ENCODE data around the gene CIB4.

CIB4 gene

DNA sequence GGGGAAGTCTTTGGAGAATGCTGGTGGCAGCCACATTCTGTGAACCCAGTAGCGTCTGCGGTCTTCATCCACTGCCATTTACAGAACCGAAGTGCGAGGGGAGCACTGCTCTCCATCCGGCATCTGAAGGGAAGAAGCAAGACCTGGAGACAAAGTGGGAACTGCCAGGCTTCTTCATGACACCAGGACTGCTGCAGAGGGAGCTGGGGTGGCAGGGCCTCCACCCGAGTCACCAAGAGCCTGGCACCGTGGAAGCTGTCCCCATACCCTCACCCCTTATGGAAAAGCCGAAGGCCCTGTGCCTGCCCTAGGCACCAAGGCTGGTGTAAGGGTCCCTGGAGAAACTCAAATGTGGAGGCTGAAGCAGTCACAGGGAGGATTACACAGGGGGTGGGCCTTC is 79.8 kb downstream of the CIB4 start:
- no peaks in the 10 kb centered on the region for H3K27me3 ChIP-seq (ENCODE audit: control insufficient read depth, insufficient read depth, low read length)
- H3K4me1 ChIP-seq: no peaks in the 10 kb centered on the region
- H3K4me2 ChIP-seq (ENCODE audit: low read length): no peak overlapping the region
- TF ChIP-seq, protein P1, sequence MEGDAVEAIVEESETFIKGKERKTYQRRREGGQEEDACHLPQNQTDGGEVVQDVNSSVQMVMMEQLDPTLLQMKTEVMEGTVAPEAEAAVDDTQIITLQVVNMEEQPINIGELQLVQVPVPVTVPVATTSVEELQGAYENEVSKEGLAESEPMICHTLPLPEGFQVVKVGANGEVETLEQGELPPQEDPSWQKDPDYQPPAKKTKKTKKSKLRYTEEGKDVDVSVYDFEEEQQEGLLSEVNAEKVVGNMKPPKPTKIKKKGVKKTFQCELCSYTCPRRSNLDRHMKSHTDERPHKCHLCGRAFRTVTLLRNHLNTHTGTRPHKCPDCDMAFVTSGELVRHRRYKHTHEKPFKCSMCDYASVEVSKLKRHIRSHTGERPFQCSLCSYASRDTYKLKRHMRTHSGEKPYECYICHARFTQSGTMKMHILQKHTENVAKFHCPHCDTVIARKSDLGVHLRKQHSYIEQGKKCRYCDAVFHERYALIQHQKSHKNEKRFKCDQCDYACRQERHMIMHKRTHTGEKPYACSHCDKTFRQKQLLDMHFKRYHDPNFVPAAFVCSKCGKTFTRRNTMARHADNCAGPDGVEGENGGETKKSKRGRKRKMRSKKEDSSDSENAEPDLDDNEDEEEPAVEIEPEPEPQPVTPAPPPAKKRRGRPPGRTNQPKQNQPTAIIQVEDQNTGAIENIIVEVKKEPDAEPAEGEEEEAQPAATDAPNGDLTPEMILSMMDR (IDR thresholded peaks at IDR 0.05): no peak
- H3K27ac ChIP-seq: no peak overlapping the region
- no peak overlapping the region for H3K9ac ChIP-seq
- H3K79me2 ChIP-seq: no peaks in the 10 kb centered on the region
- no peaks in the 10 kb centered on the region for H3K9me3 ChIP-seq (ENCODE audit: control insufficient read depth, low read length)
- no peaks in the 10 kb centered on the region for H3K36me3 ChIP-seq (ENCODE audit: control insufficient read depth, insufficient read depth, low read length)
- no peak overlapping the region for H2AFZ ChIP-seq
- H3K4me3 ChIP-seq (ENCODE audit: low read depth, low read length): no peak overlapping the region

DNA sequence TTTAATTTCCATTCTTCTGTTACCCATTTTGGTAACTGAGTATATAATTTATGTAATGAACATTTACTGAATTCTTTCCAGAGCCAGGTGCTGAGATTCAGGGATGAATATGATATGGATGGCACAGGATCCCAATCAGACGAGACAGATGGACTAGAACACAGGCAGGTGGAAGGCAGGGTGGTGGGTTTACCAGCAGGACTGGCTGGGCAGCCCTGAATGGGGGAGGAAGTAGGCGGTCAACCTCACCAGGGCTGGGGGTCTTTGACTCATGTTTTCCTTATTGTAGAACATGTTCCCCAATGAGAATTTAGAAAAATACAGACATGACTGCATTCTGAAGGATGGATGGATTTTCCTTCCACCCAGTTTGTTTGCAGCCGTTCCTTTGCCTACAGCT is 80.3 kb downstream of the CIB4 start:
- H3K9ac ChIP-seq: no peak overlapping the region
- no peaks in the 10 kb centered on the region for H3K27me3 ChIP-seq (ENCODE audit: control insufficient read depth, insufficient read depth, low read length)
- TF ChIP-seq, protein P1 (IDR thresholded peaks at IDR 0.05): no peak
- no peaks in the 10 kb centered on the region for H3K9me3 ChIP-seq (ENCODE audit: control insufficient read depth, low read length)
- no peaks in the 10 kb centered on the region for H3K4me1 ChIP-seq
- H3K4me3 ChIP-seq (ENCODE audit: low read depth, low read length): no peak overlapping the region
- H3K79me2 ChIP-seq: no peaks in the 10 kb centered on the region
- no peak overlapping the region for H3K4me2 ChIP-seq (ENCODE audit: low read length)
- no peak overlapping the region for H3K27ac ChIP-seq
- no peak overlapping the region for H2AFZ ChIP-seq
- H3K36me3 ChIP-seq (ENCODE audit: control insufficient read depth, insufficient read depth, low read length): no peaks in the 10 kb centered on the region

DNA sequence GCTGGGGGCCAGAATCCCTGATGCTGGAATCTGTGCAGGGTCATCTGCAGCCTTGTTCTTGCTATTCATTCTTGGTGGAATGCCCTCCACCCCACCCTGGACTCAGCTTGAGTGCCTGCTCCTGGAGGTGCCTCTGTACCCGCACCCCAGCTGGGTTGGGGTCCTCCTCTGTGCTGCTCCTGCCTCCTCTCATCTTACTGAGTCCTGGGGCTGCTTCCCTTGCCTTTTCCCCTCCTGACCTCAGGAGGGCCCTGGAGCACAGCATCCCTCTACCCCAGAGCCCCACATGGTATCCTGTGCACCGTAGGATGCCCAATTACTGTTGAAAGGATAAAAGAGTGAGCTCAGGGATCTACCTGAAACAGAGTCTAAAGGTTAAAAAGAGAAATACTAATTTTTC is 81.6 kb downstream of the CIB4 start:
- H3K27ac ChIP-seq: no peak overlapping the region
- no peak overlapping the region for H2AFZ ChIP-seq
- no peak overlapping the region for H3K9ac ChIP-seq
- H3K4me2 ChIP-seq (ENCODE audit: low read length): no peak overlapping the region
- H3K4me1 ChIP-seq: no peaks in the 10 kb centered on the region
- no peaks in the 10 kb centered on the region for H3K36me3 ChIP-seq (ENCODE audit: control insufficient read depth, insufficient read depth, low read length)
- H3K79me2 ChIP-seq: no peaks in the 10 kb centered on the region
- no peaks in the 10 kb centered on the region for H3K9me3 ChIP-seq (ENCODE audit: control insufficient read depth, low read length)
- no peak overlapping the region for H3K4me3 ChIP-seq (ENCODE audit: low read depth, low read length)
- no peaks in the 10 kb centered on the region for H3K27me3 ChIP-seq (ENCODE audit: control insufficient read depth, insufficient read depth, low read length)
- TF ChIP-seq, protein P1 (IDR thresholded peaks at IDR 0.05): no peak

DNA sequence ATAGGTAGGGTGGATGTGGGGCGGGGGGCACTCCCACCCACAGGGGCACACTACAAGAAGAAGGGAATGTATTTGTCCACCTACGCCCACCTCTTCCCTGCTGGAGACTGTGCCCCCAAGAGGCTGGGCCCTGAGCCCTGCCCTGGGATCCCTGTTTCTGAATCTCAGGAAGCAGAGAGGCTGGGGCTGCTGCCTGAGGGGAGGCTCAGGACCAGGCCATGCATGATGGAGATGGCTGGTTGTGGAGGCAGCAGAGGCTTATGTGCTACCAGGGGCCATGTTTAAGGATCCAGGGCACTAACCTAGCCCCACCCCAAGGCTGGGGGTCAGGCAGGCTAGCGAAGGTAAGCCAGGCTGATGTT is 82.1 kb downstream of the CIB4 start:
- Histone ChIP-seq H3K4me3 (ENCODE audit: low read depth, low read length) (no peak overlapping the region), H3K36me3 (ENCODE audit: control insufficient read depth, insufficient read depth, low read length) (no peaks in the 10 kb centered on the region), H3K4me2 (ENCODE audit: low read length) (no peak overlapping the region), H3K79me2 (no peaks in the 10 kb centered on the region), H3K27ac (no peak overlapping the region), H3K4me1 (no peaks in the 10 kb centered on the region), H3K9me3 (ENCODE audit: control insufficient read depth, low read length) (no peaks in the 10 kb centered on the region), H3K9ac (no peak overlapping the region), H3K27me3 (ENCODE audit: control insufficient read depth, insufficient read depth, low read length) (no peaks in the 10 kb centered on the region), H2AFZ (no peak overlapping the region)
- TF ChIP-seq, protein P1 (IDR thresholded peaks at IDR 0.05): no peak

DNA sequence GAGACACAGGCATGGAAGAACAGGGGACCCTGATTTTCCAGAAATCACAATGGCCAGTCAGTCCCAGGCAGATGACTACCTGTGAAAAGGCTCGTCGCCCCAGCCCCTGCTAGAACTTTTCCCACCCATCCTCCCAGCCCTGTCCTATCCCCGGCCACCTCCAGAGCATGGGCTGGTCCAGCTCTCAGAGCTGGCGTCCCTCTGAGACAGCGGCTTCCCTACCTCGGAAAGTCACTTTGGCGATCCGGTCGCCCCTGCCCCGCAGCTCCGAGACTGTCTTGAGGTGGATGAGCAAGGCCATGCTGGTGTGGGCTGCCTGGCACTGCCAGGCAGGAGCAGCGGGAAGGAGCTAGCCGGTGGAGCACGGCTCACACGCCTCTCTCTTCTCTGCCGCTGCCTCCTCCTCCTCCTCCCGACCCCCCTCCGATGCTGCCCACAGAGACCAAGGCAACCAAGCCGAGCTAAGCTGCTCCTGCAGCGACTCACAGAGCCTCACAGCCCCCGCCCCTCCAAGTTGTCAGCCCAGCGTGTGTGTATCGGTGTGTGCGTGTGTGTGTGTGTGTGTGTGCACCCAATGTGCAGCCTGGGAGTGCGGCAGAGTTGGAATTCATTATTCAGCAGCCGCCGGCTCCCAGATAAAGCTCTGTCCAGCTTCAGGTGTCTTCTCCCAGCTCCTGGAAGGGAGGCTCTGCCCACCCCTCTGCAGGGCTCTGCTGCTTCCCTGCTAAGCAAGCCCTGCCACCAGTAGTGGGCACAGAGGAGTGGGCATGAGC is 82.7 kb downstream of the CIB4 start:
- Histone ChIP-seq H3K79me2 (no peaks in the 10 kb centered on the region), H3K4me2 (ENCODE audit: low read length) (no peak overlapping the region), H2AFZ (no peak overlapping the region), H3K9me3 (ENCODE audit: control insufficient read depth, low read length) (no peaks in the 10 kb centered on the region), H3K4me1 (no peaks in the 10 kb centered on the region), H3K27ac (no peak overlapping the region), H3K27me3 (ENCODE audit: control insufficient read depth, insufficient read depth, low read length) (no peaks in the 10 kb centered on the region), H3K4me3 (ENCODE audit: low read depth, low read length) (no peak overlapping the region), H3K36me3 (ENCODE audit: control insufficient read depth, insufficient read depth, low read length) (no peaks in the 10 kb centered on the region), H3K9ac (no peak overlapping the region)
- TF ChIP-seq, protein P1 (IDR thresholded peaks at IDR 0.05): no peak

Measured in parathyroid adenoma (tissue), 2 donors.